GM06990 (cell line): ENCODE data around the gene ETAA1.

Source experiments
- DNase-seq: peaks from one replicate; pipeline ENCODE4 v3.0.0-alpha.2; 2011; ENCODE audit not compliant: insufficient read length; ENCODE audit errors: extremely low read depth
- H3K27me3 ChIP-seq: replicated peaks from 2 replicates; pipeline ENCODE4 v1.6.0; 2011; ENCODE audit warnings: low read length; ENCODE audit not compliant: control insufficient read depth, insufficient read depth
- H3K36me3 ChIP-seq: 2 replicates; pipeline ENCODE4 v1.5.1; 2011; ENCODE audit warnings: low read length; ENCODE audit not compliant: control insufficient read depth, insufficient read depth
- H3K4me3 ChIP-seq: replicated peaks from 2 replicates; pipeline ENCODE4 v1.5.1; 2011; ENCODE audit warnings: low read depth, mild to moderate bottlenecking, control low read depth, low read length
- TF ChIP-seq, protein P1 (sequence below): IDR thresholded peaks from 2 replicates; pipeline ENCODE4 v1.5.1; 2011; ENCODE audit warnings: low read length, control low read depth, mild to moderate bottlenecking, inconsistent platforms; ENCODE audit not compliant: insufficient read depth, poor library complexity, severe bottlenecking

ETAA1 gene

GRCh38 chr2:67384123-67384822, 12.9 kb upstream of the ETAA1 start:
- DNase-seq: no peak
- Histone ChIP-seq H3K4me3 (no peak overlapping the region), H3K36me3 (no peaks in the 10 kb centered on the region), H3K27me3 (no peaks in the 10 kb centered on the region)
- TF ChIP-seq, protein P1, sequence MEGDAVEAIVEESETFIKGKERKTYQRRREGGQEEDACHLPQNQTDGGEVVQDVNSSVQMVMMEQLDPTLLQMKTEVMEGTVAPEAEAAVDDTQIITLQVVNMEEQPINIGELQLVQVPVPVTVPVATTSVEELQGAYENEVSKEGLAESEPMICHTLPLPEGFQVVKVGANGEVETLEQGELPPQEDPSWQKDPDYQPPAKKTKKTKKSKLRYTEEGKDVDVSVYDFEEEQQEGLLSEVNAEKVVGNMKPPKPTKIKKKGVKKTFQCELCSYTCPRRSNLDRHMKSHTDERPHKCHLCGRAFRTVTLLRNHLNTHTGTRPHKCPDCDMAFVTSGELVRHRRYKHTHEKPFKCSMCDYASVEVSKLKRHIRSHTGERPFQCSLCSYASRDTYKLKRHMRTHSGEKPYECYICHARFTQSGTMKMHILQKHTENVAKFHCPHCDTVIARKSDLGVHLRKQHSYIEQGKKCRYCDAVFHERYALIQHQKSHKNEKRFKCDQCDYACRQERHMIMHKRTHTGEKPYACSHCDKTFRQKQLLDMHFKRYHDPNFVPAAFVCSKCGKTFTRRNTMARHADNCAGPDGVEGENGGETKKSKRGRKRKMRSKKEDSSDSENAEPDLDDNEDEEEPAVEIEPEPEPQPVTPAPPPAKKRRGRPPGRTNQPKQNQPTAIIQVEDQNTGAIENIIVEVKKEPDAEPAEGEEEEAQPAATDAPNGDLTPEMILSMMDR: no peak

- Histone ChIP-seq H3K27me3 (no peaks in the 10 kb centered on the region), H3K36me3 (no peaks in the 10 kb centered on the region; the same call in 1 of the 2 replicates), H3K4me3 (no peak overlapping the region)
- DNase-seq: no peak
- TF ChIP-seq, protein P1: no peak
Measured at GRCh38 chr2:67388680-67389079, 8.5 kb upstream of the ETAA1 start.

DNA sequence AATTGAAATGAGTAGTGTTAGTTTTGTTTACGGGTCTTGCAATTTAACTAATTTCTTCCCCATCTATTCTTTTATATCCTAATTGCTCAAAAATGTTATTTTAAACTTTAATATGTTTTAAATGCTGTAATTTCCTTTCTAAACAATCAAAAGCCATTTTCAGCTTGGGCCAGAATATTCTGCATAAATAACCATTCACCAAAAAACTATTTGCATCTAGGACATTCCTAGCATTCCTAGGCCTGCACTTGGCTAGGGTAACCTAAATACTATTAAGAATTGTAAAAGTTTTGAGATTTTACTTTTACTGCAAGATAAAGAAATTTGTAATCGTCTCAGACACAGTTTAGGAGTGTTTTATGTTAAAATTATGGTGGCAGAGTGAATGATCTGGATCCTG, 7.8 kb upstream of the ETAA1 start:
- TF ChIP-seq, protein P1: no peak
- Histone ChIP-seq H3K4me3 (no peak overlapping the region), H3K27me3 (no peaks in the 10 kb centered on the region), H3K36me3 (no peaks in the 10 kb centered on the region; the same call in 1 of the 2 replicates)
- DNase-seq: no peak

DNA sequence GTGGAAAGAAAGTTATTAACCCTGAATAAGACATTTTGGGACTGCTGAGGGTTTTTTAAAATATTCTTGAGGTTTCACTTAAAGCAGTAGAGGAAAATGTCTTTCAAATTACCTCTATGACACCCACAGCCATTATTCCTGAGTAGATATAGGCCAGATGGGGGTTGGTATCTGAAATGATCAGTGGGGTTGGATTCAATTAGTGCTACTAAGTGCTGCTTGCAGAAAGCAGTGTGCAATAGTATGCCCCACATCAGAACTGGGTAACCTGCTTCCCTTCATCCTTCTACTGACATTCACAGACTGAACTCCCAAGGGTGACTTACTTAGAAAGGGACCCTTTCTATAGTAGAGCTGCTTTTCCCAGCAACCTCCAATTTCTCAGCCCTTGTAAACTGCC, 7.3 kb upstream of the ETAA1 start:
- no peaks in the 10 kb centered on the region; the same call in 1 of the 2 replicates for H3K36me3 ChIP-seq
- no peak overlapping the region for H3K4me3 ChIP-seq
- DNase-seq: no peak
- TF ChIP-seq, protein P1: no peak
- H3K27me3 ChIP-seq: no peaks in the 10 kb centered on the region

- Histone ChIP-seq H3K36me3 (no peaks in the 10 kb centered on the region; the same call in 1 of the 2 replicates), H3K27me3 (no peaks in the 10 kb centered on the region), H3K4me3 (no peak overlapping the region)
- no peak for DNase-seq
- TF ChIP-seq, protein P1: no peak
Measured at GRCh38 chr2:67393237-67393636, 3.9 kb upstream of the ETAA1 start.

- no peak for DNase-seq
- TF ChIP-seq, protein P1: no peak
Measured at GRCh38 chr2:67394734-67395133, 2.4 kb upstream of the ETAA1 start.

More at GRCh38 chr2:67394734-67395133, 2.4 kb upstream of the ETAA1 start:
- Histone ChIP-seq H3K36me3 (no peaks in the 10 kb centered on the region; the same call in 1 of the 2 replicates), H3K4me3 (no peak overlapping the region), H3K27me3 (no peaks in the 10 kb centered on the region)
